Measurements from ENCODE around the gene LRRFIP1.

Gene LRRFIP1

DNA sequence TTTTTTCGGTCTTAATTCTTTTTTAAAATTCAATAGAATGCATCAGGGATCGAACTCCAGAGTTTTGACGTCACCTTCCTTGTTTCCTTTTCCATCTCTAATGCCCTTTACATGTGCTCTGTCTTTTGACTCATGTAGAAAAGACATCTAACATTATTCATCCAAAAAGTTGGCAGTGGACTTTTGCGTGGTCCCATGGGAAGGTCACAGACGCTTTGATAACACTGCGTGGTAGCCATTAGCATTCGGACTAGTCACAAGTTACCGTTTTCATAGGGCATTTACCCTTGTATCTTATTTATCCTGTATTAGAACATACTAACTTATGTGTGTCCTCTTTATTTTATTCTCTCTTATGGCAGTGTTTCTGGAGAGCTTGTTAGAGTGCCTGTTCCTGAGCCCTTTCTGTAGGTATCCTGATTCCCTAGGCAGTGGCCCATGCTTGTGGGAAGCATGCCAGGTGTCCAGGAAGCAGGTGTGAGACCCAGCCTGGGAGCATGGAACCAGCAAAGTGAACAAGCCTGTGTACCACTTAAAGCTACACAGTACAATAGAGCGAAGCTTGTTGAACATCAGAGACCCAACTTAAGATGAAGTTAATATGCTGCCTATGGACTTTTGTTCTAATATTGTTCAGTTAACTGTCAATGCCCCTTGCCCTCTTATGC lies 97.6 kb downstream of the LRRFIP1 start:
- DNase-seq (ENCODE audit: low read depth) = no peak

DNA sequence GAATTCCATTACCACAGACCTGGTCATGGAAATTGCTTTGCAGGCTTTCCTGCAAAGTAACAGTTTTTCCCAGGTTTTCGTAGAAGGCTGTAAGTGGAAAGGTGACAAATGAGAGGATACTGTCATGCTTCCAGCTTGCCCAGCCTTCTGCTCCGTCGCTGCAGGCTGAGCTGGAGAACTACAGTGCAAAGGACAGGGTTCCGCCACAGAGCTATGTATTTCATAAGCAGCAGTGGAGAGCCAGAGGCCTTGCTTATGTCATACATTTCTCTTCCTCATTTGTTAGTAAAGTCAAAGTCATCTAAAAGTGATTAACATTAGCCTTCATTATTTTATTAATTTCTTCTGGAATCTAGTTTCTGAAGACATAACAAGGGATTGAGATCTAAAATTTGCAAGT lies 98.3 kb downstream of the LRRFIP1 start:
- no peak for DNase-seq (ENCODE audit: low read depth)

DNA sequence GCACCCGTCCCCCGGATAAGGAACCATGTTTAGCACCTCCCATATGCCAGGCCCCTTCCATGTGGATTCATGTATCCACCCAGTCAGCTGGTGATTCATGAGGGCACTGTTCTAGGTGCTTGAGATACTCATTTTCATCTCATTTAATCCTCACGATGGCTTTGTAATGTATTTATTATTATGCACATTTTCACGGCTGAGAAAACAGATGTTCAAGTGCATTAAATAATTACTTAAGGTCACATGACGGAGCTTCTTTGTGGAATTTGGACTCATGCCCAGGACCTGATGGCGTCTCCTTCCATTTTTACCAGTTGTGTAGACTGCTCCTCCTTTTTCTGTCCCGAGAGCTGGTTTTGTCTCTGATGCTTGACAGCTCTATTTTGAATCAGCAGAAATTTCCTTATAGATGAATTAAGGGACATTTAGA lies 99.0 kb downstream of the LRRFIP1 start:
- DNase-seq (ENCODE audit: low read depth) = no peak

DNA sequence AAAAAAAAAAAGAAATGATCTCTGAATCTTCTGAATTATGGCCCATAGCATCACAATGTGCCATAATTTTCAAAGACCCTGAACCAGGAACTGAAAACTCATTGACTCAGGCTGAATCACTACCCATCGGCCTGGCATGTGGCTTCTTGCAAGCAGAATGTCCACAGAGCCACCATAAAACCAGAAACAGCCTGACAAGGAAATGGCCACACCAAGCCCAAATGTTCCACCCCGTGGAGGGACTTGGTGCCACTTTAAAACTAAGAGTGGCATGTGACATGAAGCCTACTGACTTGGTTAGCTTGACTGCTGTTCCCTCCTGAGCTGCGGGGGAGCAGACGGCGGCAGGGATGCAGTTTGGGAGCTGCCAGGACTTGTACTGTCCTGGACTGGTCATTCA lies 100.0 kb downstream of the LRRFIP1 start:
- no peak for DNase-seq (ENCODE audit: low read depth)

DNA sequence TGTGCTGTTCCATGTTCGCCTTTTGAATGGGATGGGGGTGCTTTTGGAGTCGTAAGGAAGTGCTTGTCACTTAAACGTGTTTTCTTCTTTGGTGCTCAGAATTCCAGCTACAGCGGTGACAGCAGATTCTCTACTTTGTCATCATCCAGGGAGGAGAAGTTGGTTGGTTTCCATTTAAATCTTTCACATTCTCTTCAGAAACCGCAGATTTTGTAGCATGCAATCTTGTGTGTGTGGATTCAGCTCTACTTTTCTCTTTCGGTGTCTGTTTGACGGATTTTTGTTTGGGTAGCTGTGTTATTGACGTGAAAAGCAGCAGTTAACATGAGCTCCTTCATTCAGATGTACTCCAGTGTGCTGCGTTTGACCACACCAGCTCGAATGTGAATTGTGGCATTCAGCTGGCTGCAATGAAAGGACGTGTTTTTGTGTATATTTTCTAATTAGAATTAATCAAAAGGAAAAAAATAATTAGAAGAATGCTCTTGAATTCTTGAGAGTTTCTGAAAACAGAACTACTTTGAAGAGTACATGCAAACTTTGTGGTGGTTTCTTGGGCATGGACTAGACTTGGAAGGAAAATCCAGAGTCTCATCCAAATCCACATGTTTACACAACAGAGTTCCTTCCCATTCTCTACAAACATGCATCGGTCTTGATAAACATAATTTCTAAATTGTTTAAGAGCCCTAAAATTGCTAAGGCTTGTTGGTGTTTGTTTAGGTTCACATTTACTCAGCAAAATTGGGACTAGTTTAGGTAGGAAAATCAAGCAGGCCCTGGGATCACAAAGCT lies 102.5 kb downstream of the LRRFIP1 start:
- DNase-seq (ENCODE audit: low read depth) = no peak

DNA sequence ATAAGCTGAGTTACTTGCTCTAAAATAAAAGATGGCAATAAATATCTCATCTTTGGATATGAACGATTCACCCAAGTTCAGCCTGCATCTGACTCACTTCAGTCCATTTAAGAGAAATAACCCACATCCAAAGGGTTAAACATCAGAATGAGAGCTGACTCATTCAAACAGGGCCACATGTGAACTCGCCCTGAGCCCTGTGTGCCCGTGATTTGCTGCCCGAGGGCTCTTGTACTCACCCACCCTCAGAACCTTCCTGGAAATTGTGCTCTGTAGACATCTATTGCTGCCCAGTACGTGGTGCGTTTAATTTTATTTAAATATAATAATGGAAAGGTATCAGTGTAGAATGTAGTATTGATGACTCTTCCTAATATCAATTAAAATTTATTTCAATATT lies 104.3 kb downstream of the LRRFIP1 start:
- no peak for DNase-seq (ENCODE audit: low read depth)

DNA sequence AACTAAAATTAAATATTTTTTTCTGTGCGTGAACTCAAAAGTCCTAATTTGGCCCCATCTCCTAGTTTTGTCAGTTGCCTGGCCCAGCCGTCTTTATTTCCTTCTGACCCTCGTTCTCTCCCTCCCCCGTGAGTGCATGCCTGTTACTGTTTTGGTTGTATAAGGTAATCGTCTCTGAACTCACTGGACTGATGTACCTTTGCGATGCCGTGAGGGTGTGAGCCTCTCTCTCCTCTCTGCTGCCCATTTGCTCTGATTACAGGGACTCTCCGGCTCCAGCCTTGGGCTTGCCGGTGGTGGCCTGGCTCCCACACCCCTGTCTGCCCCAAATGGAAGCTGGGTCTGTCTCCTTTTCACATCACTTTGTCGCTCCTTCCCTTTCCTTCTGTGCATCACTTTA lies 104.7 kb downstream of the LRRFIP1 start:
- DNase-seq (ENCODE audit: low read depth) = no peak

DNA sequence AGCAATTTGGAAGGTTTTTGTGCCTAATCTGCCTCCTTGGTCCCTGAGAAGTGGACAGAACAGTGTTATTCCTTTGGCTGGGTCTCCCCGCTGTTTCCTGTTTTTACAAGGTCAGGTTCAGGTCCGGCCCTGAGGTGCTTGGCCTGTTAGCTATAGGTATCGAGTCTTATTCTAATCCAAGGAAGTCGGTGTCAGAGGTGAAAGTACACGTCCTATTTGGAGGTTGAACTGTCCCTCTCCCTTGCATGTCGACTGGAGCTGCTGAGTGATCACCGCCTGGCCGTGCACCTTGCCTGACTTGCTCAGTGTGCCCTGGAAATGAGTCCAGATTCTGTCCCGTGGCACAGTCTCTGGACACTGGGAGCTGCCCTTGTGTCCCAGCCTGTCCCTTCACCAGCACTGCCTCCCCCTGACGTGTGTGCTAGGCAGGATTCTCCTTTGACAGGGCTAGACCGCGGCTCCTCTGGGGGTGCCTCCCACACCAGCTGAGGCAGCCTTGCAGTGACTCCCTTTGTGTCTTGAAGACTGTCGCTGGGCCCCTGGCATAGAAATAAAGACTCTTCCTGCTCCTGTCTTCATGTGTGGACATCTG lies 105.5 kb downstream of the LRRFIP1 start:
- DNase-seq (ENCODE audit: low read depth) = no peak

DNA sequence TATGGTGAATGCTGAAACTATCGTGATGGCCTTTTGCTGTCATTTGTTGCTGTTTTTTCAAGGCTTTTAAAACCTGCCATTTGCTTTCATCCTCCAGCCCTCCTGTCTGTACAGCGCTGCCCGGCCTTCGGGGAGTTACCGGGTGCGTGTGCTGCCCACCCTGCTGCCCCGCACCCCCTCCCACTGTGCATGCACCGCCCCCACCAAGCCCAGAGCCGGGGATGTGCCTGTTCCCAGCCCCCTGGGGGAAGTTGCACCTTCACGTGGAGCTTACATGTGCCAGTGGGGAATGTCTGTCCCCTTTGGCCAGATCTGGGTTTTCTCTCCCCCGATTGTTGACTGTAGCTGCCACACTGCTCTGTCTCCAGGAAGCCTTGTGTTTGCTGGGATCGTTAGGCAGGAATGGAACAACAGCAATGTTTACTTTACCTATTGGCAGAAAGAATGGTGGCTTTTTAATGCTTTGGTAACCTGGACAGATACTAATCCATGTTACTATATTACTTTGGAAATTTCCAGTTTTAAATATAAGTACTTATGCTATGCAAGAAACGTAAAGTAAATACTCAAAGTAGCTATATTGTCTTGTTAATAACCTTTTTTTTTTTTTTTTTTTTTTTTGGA lies 106.4 kb downstream of the LRRFIP1 start:
- no peak for DNase-seq (ENCODE audit: low read depth)

DNA sequence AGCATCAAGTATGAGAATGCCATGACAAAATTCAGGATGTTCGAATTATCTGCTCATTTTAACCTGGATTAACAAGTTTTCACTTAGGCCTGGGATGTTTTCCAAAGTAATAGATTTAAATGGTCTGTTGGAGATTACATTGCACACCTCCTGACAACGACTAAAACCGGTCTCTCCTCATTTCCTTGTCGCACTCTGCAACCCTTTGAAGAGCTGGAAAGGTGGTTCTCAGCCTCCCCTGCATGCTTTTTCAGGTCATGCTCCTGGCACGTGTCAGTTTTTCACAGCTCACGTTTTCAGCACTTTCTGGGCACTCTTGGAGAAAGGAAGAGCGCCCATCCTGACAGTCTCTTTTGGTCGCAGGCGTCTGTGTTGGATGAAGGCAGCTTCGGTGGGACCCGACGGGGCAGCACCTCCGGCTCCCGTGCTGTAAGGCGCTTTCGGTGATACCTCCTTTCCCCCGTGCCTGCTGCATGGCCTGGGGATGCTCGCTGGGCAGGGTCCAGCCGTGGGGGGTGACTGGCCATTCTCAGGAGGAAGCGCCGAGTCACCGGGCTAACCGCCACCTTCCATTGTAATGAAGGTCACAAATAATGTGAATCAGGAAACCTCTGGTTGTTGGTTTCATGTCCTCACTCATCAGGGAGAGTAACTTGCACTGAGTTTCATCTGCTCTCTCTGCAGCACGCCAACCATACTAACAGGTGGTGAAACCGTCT lies 107.7 kb downstream of the LRRFIP1 start:
- DNase-seq (ENCODE audit: low read depth) = no peak

DNA sequence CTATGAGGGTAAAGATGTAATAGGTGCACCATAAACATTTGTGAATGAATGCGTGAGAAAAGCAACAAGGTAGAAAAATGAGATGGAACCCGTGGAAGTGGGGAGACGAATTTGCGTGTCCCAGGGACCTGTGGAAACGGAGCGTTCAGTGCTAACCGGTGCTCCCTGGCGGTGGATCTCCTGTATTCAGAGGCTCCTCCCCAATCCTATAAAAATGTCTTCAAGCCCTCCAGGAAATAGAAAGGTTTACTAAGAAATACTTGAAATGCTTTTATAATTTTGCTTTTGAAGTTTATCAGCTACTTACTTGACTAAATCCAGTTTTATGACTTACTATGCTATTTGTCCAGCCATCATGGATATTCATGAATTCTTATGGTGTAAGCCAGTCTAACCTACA lies 108.4 kb downstream of the LRRFIP1 start:
- no peak for DNase-seq (ENCODE audit: low read depth)

DNA sequence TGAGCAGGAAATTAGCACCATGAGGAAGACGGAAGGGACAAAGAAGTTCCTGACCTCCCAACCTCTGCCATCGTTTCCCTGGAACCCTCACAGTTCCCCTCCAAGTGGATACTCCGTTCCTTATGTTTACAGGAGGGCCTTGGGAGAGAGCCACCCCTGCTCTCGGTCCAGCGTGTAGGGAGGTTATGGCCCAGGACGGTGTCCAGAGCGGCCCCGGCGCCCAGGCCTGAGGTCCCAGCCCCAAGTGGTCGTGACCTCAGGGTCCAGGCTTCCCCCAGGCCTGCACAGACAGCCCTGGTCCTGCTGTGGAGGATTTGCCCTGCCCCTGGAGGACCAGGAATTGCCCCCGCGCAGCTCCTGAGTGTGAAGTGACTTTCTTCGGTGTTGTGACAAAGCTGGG lies 109.4 kb downstream of the LRRFIP1 start:
- no peak for DNase-seq (ENCODE audit: low read depth)

DNA sequence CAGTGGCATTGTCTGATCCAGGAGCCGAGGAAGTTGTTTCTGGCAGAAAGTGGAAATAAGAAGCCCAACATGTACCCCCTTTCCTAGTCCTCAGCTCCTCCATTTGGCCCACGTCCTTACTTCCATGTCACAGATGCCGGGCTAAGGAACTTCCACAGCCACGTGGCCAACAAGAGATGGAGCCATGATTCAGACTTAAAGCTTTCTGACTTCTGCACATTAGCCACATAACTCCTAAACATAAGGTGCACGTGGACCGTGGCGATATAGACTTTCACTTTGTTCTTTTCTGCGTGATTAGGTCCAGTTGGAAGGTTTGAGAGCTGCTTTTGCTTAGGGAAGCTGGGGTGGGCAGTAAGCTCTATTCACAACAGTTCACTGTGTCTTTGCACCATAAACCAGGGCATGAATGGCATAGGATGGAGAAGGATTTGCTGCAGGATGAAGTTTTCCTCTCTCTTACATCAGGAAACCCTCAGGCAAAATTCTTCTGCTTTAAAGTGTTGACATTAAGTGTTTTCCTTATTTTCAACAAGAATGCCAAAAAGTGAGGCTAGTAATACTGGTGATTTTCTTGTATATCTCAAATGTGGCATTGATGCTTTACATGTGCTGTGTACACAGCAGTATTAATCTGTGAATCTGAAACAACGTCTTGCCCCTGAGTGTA lies 109.9 kb downstream of the LRRFIP1 start:
- DNase-seq (ENCODE audit: low read depth) = no peak

DNA sequence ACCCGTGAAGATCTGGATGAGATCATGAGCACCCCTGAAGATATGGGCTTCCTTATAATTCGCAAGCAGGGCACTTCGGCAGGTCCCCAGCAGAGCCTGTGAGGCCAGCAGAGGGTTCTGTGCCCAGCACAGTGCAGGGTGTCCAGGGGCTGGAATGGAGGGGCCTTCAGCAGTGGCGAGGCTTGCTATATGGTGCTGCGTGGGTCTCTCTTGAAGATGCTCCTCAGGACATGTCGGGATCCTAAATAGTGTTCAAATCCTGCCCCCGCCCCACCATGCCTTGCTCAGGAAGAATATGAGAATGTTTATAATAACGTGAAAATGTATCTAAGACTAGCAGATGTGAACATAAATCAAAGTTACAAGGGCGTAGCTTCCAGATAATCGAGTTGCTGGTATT lies 110.9 kb downstream of the LRRFIP1 start:
- no peak for DNase-seq (ENCODE audit: low read depth)

DNA sequence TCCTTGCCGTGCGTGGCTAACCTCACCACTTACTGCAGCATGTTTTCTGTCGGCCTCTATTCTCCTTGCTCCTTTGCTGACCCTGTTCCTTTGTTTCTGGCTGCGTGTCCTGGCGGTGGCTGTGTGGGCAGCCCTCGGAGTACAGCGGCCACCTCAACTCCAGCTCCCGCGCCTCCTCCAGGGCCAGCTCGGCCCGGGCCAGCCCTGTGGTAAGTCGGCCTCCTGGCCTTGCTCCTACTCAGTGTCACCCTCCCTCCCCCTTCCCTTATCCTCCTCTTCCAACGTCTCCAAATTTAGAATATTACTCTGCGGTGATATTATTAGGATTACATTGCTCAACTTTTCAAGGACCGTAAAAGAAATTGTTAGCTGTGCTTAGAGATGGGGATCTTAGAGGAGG lies 111.7 kb downstream of the LRRFIP1 start:
- DNase-seq (ENCODE audit: low read depth) = no peak

DNA sequence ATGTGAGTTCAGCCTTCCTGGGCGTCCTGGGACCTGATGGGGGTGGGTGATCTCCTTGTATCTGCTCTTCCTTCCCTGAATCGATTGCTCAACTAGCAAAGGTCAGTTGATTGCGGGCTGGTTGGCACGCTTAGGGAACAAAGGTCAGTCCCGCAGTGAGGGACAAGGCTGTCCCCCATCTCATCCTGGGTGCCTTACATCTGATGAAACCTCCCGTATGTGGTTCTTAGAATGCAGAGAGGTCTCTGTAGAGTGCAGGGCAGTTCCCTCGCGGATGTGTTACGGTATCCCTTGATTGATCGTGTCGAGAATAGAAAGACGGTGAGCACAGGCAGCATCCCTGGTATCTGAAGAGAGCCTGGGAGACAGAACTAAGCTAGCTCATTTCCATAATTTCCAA lies 114.8 kb downstream of the LRRFIP1 start:
- no peak for DNase-seq (ENCODE audit: low read depth)

DNA sequence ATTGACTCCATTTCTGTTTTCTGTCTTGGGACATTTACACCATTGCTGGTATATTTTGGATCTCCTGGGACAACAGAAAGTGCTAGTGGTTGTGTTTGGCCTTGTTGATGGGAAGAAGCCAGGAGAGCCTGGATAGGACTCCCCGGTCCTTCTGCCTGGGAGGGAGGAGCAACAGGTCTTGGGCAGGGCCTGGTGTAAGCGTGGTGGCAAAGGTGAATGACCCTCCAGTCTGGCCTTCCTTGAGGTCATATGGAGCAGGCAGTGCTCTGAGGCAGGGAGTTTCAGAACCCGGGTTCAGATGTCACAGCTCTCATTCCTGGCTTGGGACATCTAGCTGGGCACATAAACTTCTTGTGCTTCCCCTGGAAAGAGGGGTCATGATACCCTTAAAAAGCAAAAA lies 115.2 kb downstream of the LRRFIP1 start:
- no peak for DNase-seq (ENCODE audit: low read depth)

DNA sequence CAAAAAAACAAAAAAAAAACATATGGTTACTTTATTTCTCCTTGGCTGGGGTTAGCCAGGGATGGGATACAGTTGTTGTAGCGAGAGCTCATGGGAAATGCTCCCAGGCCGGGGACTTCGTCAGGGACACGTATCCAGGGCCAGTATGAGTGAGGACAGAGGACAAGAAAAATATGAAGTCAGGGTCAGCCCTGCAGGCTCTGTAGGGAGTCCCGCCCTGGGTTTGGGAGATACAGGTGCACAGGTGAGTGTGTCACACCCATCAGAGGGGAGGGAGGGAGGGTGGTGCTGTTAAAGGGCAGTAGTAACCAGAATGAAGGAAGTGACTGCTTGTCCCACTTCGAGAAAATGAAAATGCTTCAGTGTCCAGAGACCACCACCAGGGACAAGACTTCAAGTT lies 115.6 kb downstream of the LRRFIP1 start:
- no peak for DNase-seq (ENCODE audit: low read depth)

DNA sequence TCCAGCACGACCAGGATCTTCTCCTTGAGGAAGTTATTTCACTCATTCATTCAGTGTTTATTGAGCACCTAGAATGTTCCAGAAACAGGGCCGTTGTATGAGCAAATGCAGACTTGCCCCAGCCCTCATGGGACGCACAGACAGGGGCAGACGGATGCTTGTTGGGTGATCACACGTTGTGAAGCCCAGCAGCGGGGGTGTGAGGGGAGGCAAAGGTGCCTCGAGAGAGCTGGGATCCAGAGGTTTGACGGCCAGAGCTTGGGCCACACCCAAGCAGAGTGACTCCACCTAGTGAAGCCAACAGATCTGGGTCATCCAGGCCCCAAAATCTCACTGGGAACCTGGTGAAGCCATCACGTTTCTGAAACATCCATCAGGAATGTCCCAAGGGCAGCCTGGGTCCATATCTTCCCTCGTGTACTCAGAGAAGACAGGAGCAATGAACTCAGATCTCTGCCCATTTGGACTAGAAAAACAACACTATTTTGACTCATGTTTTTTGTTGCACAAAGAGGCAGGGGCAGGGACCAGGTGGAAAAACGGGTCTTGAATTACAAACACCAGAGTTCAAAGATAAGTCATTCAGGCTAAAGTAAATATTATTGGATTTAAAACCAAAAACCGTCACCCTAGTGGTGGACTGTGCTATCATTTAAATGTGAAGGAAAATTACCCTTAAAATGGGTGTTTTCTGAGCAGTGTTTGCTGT lies 116.3 kb downstream of the LRRFIP1 start:
- DNase-seq (ENCODE audit: low read depth) = no peak

DNA sequence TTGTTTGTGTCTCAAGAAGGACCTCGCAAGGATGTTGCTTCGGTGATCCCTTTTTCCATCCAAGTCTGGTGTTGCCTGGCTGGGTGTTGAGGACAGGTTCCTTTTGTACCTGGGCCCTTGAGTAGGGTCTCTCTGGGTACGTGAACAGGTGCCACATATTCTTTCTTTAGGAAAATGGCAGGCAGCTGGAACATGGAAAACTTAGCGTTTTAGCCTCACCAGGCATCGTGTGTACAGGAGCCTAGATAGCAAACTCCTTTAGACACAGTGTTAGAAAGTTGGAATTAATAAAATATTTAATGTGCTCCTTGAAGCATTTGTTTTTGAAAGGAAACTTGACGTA lies 116.9 kb downstream of the LRRFIP1 start:
- no peak for DNase-seq (ENCODE audit: low read depth)

DNA sequence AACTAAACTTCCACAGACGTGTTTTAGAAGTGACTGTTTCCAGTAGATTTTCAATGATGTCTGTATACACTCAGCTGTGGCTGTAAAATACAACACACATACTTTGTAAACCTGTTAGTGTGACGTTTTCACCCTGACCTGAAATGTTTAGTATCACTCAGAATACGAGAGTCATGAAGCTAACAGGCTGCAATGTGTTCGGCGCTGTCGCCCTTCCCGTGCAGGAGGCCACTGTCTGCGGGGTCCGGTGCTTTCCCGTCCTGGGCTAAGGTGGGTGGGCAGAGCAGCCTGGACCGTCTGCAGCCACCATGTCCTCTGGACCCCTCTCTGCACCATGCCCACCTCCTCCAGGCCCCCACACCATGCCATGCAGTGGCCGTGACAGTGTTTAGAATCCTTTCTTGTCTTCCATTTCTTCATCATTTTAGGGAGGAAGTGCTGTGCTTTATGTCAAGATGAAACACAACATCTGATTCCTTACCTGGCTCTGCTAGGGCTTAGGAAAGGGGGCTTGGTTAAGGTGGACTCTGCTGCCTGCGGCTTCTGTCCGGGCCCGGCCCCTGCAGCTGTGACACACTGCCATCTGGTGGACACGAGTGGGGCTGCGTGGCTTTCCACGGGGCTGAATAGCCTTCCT lies 117.3 kb downstream of the LRRFIP1 start:
- peak; percentile 40 for DNase-seq (ENCODE audit: low read depth)

All from T-helper 22 cell (primary cell).